Measurements from ENCODE around the gene SOX13. TPM values are rescaled to one million over a fixed set of nuclear protein-coding genes. Genes with fewer than 3 reads are reported as not detected.

The SOX13 gene
- total RNA-seq, 1 experiment from 2014 or later: 35.6 TPM

DNA sequence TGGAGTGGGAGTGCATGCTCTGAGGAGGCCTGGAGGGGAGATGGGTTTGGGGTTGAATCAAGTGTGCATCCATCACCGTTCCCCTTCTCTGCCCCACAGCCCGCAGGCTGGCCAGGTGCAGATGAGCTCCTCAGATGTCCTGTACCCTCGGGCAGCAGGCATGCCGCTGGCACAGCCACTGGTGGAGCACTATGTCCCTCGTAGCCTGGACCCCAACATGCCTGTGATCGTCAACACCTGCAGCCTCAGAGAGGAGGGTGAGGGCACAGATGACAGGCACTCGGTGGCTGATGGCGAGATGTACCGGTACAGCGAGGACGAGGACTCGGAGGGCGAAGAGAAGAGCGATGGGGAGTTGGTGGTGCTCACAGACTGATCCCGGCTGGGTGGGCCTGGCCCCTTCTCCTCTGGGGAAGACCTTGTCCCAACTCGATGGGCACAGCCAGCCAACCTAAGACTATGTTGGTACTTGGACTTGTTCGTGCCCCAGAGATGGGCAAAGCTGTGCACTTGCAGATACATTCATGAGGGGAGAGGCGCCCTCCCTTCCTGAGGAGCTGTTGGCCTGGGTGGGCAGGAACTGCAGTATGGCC is 52.9 kb downstream of the SOX13 start:
- Histone ChIP-seq H2AFZ (ENCODE audit: low read depth, low read length, poor library complexity, severe bottlenecking) (no peak overlapping the region), H3K36me3 (ENCODE audit: control insufficient read depth in 1 of 2, insufficient read depth in 2 of 2, low read length in 2 of 2) (no peaks in the 10 kb centered on the region; a peak in 1 of 4 replicates), H4K20me1 (ENCODE audit: insufficient read depth) (no peaks in the 10 kb centered on the region), H3K9me2 (ENCODE audit: insufficient read depth) (no peaks in the 10 kb centered on the region), H3K4me2 (ENCODE audit: low read length) (no peak overlapping the region), H3K4me3 (replicated peaks in 1 of 2; ENCODE audit: low read depth in 1 of 2, low read length in 2 of 2) (no peak overlapping the region), H3K4me1 (ENCODE audit: control insufficient read depth in 1 of 2, insufficient read depth in 2 of 2, low read length in 2 of 2) (peaks cover 11 to 33% of the 10 kb centered on the region in 2 experiments), H3K27me3 (ENCODE audit: insufficient read depth, low read length) (no peaks in the 10 kb centered on the region), H3K9me3 (ENCODE audit: control insufficient read depth in 1 of 2, insufficient read depth in 1 of 2, low read depth in 1 of 2, low read length in 2 of 2) (no peaks in the 10 kb centered on the region), H3K9ac (ENCODE audit: low read length) (no peak overlapping the region), H3K79me2 (ENCODE audit: insufficient read depth, low read length) (no peaks in the 10 kb centered on the region), H3K27ac (ENCODE audit: low read depth, low read length) (no peak overlapping the region)
- DNase-seq (ENCODE audit: low read depth, low spot score) (no peak), ATAC-seq (no peak)
- ChIA-PET RAD21 (ENCODE audit: low non-redundant PET in 1 of 2, low total read pairs in 2 of 2, uncharacterized antibody in 2 of 2, unreplicated experiment in 2 of 2) (no interaction called here), CTCF (interaction anchor here (7.6 kb wide), 1 partner anchor 253 kb away, joined by 246 read pairs; no protein-coding TSS in a partner anchor), POLR2A (no interaction called here)
- TF ChIP-seq, protein P1, sequence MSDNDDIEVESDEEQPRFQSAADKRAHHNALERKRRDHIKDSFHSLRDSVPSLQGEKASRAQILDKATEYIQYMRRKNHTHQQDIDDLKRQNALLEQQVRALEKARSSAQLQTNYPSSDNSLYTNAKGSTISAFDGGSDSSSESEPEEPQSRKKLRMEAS (IDR thresholded peaks at IDR 0.05): no peak
- TF ChIP-seq ZFX (IDR thresholded peaks at IDR 0.05) (no peak), SP1 (IDR thresholded peaks at IDR 0.05; ENCODE audit: low read depth) (no peak), EZH2phosphoT487 (IDR thresholded peaks at IDR 0.05; ENCODE audit: borderline replicate concordance) (no peak), ZNF274 (IDR thresholded peaks at IDR 0.05; ENCODE audit: low read depth, low read length) (no peak), RAD21 (IDR thresholded peaks at IDR 0.05; ENCODE audit: low read depth) (no peak), SIN3A (IDR thresholded peaks at IDR 0.05; ENCODE audit: low read depth) (no peak)
- TF ChIP-seq, protein P2, sequence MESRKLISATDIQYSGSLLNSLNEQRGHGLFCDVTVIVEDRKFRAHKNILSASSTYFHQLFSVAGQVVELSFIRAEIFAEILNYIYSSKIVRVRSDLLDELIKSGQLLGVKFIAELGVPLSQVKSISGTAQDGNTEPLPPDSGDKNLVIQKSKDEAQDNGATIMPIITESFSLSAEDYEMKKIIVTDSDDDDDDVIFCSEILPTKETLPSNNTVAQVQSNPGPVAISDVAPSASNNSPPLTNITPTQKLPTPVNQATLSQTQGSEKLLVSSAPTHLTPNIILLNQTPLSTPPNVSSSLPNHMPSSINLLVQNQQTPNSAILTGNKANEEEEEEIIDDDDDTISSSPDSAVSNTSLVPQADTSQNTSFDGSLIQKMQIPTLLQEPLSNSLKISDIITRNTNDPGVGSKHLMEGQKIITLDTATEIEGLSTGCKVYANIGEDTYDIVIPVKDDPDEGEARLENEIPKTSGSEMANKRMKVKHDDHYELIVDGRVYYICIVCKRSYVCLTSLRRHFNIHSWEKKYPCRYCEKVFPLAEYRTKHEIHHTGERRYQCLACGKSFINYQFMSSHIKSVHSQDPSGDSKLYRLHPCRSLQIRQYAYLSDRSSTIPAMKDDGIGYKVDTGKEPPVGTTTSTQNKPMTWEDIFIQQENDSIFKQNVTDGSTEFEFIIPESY (IDR thresholded peaks at IDR 0.05; ENCODE audit: extremely low read depth, insufficient replicate concordance, low read length): no peak
- TF ChIP-seq, protein P3, sequence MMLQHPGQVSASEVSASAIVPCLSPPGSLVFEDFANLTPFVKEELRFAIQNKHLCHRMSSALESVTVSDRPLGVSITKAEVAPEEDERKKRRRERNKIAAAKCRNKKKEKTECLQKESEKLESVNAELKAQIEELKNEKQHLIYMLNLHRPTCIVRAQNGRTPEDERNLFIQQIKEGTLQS (IDR thresholded peaks at IDR 0.05): no peak
- TF ChIP-seq, protein P4, sequence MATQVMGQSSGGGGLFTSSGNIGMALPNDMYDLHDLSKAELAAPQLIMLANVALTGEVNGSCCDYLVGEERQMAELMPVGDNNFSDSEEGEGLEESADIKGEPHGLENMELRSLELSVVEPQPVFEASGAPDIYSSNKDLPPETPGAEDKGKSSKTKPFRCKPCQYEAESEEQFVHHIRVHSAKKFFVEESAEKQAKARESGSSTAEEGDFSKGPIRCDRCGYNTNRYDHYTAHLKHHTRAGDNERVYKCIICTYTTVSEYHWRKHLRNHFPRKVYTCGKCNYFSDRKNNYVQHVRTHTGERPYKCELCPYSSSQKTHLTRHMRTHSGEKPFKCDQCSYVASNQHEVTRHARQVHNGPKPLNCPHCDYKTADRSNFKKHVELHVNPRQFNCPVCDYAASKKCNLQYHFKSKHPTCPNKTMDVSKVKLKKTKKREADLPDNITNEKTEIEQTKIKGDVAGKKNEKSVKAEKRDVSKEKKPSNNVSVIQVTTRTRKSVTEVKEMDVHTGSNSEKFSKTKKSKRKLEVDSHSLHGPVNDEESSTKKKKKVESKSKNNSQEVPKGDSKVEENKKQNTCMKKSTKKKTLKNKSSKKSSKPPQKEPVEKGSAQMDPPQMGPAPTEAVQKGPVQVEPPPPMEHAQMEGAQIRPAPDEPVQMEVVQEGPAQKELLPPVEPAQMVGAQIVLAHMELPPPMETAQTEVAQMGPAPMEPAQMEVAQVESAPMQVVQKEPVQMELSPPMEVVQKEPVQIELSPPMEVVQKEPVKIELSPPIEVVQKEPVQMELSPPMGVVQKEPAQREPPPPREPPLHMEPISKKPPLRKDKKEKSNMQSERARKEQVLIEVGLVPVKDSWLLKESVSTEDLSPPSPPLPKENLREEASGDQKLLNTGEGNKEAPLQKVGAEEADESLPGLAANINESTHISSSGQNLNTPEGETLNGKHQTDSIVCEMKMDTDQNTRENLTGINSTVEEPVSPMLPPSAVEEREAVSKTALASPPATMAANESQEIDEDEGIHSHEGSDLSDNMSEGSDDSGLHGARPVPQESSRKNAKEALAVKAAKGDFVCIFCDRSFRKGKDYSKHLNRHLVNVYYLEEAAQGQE (IDR thresholded peaks at IDR 0.05; ENCODE audit: low read depth): no peak
- no TSS peak for BruUV-seq (replicated peaks)
- intact Hi-C loops (cut with micrococcal nuclease): loop anchor here (2.0 kb wide), 1 partner anchor 53 kb away; the partner anchor contains the start of gene SOX13
